Activated T-helper 2 cell treated with anti-CD3 and anti-CD28 coated beads, Interferon-gamma antibody, Interleukin-2, Interleukin-4, amounts not matched to agents 10 μg/mL and 5 μg/mL and 100 μg/mL, durations not matched to agents 14 hours and 24 hours and 36 hours (primary cell): ENCODE data around the gene NAXD. TPM values are rescaled to one million over a fixed set of nuclear protein-coding genes. Genes with fewer than 3 reads are reported as not detected.

Experiments
- DNase-seq: peaks from one replicate; pipeline ENCODE4 v3.0.0; 2021; ENCODE audit warnings: low spot score
- H3K27ac Mint-ChIP-seq: one replicate; pipeline ENCODE4 v1.8.0; 2021; ENCODE audit warnings: mixed read lengths
- H3K27me3 Mint-ChIP-seq: one replicate; pipeline ENCODE4 v1.8.0; 2021; ENCODE audit warnings: low read depth, mixed read lengths
- H3K36me3 Mint-ChIP-seq: one replicate; pipeline ENCODE4 v1.8.0; 2021; ENCODE audit warnings: low read depth, mixed read lengths
- H3K4me1 Mint-ChIP-seq: one replicate; pipeline ENCODE4 v1.8.0; 2021; ENCODE audit warnings: low read depth, mixed read lengths
- H3K4me3 Mint-ChIP-seq: one replicate; pipeline ENCODE4 v1.8.0; 2021; ENCODE audit warnings: low read depth, mild to moderate bottlenecking, moderate library complexity, mixed read lengths
- H3K9me3 Mint-ChIP-seq: one replicate; pipeline ENCODE4 v1.8.0; 2021; ENCODE audit warnings: mixed read lengths
- intact Hi-C: fragments of 100-400 bp; cut with micrococcal nuclease; formaldehyde crosslinking; loops from one replicate; pipeline ENCODE4 v1.15.1; 2023
- total RNA-seq: library from RNA; stranded (reverse); gene quantifications from 2 replicates; pipeline ENCODE4 v1.2.3, GENCODE V29; 2022

NAXD gene
- total RNA-seq, 1 donor from 2014 or later = 21.7 TPM

DNA sequence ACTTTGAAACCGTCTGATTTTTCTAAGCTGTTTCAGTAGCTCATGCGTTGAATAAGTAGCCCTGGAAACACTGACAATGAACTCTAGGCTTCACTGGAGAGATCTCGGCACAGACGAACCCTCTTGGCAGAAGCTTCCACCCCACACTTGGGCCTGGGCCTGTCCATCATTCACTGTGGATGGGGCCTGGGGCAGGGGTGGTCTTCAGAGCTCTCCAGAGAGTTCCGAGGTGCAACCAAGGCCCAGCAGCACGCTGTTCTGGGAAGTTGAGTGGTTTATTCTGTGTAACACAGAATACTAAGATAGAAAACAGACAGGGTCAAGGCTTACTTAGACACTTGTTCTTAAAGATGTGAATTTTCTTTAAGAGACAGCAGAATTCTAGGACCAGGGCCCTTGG is 21.9 kb downstream of the NAXD start:
- H3K9me3 Mint-ChIP-seq = no peaks in the 10 kb centered on the region
- intact Hi-C loops = no loop called here
- no peak overlapping the region for H3K4me3 Mint-ChIP-seq
- no peak overlapping the region for H3K27ac Mint-ChIP-seq
- H3K27me3 Mint-ChIP-seq = no peaks in the 10 kb centered on the region
- no peaks in the 10 kb centered on the region for H3K4me1 Mint-ChIP-seq
- no peak for DNase-seq
- H3K36me3 Mint-ChIP-seq = peaks cover 55% of the 10 kb centered on the region

DNA sequence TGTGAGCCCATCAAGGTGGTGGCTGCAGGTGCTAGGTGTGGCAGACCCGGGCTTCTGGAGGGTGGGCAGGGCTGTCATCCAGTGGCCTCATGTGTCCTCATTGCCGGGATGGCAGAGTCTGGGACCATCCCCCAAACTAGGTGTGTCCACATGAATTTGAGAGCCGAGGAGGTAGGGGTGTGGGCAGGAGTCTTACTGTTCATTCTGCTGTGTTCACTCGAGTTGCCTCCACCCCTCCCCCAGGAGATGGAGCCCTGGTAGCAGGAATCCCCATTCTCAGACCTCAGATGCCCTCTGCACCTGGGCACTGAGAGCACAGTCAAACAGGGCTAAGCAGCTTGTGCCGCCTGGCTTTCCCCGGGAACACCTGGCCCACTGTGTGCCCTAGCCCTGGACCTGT is 22.4 kb downstream of the NAXD start:
- Mint-ChIP-seq H3K27ac (no peak overlapping the region), H3K4me1 (no peaks in the 10 kb centered on the region), H3K36me3 (peaks cover 53% of the 10 kb centered on the region), H3K27me3 (no peaks in the 10 kb centered on the region), H3K9me3 (no peaks in the 10 kb centered on the region), H3K4me3 (no peak overlapping the region)
- intact Hi-C loops = no loop called here
- no peak for DNase-seq

DNA sequence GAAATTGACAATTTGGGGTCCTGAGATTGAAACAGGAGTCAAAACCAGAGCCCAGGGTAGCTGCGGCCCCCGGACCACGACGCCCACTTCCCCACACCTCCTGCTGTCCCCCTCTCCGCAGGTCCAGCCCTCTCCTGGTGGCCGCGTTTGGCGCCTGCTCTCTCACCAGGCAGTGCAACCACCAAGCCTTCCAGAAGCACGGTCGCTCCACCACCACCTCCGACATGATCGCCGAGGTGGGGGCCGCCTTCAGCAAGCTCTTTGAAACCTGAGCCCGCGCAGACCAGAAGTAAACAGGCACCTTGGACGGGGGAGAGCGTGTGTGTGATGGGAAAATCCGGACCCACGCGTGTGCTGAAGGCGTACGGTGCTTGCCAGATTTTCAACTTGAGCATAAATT is 22.9 kb downstream of the NAXD start:
- H3K4me1 Mint-ChIP-seq = no peaks in the 10 kb centered on the region
- H3K4me3 Mint-ChIP-seq = no peak overlapping the region
- no peak overlapping the region for H3K27ac Mint-ChIP-seq
- H3K27me3 Mint-ChIP-seq = no peaks in the 10 kb centered on the region
- peaks cover 58% of the 10 kb centered on the region for H3K36me3 Mint-ChIP-seq
- no peak for DNase-seq
- no peaks in the 10 kb centered on the region for H3K9me3 Mint-ChIP-seq
- intact Hi-C loops = no loop called here

DNA sequence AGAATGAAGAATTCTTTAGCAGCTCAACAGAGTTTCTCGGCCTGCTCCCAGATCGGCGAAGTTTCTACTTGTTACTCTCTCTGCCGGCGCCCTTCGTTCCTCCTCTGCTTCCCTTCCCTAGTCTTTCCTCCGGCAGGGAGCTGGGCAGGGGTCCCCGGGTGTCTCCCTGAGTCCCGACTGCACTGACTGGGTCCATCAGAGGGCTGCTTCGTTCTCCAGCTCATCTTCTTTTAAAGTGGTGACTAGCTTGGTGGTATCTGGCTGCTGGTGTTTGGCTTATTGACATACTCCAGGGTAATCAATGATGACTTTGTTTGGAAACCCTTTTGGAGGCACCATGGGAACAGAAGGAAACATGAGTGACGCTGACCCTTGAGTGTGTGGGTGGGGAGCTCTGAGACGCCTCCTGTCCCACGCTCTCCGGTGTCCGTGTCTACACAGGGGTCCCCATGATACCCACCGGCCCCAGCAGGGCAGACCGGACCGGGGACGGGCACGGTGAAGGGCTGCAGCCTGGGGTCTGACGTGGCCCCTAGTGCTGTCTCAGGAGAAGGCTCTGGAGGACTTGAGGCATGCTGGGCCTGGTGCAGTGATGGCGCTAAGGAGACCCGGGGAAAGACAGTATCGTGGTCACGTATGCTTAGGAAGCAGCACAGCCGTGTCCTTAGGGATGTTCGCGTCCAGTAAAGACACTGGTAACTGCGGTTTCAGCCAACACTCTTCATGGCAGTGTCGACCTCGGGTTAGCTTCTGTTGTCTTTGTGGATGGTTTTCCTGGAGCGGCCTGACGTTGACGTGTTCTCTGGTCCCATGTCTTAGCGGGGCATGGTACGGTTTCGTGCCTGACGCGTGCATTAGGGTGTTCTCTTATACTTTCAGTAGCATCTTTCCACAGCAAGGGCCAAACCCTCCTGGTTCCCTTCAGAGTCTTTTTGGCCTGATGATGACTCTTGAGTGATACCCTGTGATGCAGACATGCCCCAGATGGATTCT is 23.8 kb downstream of the NAXD start:
- H3K27ac Mint-ChIP-seq = no peak overlapping the region
- H3K4me3 Mint-ChIP-seq = no peak overlapping the region
- peaks cover 62% of the 10 kb centered on the region for H3K36me3 Mint-ChIP-seq
- H3K27me3 Mint-ChIP-seq = no peaks in the 10 kb centered on the region
- no peaks in the 10 kb centered on the region for H3K9me3 Mint-ChIP-seq
- intact Hi-C loops = no loop called here
- DNase-seq = no peak
- no peaks in the 10 kb centered on the region for H3K4me1 Mint-ChIP-seq

DNA sequence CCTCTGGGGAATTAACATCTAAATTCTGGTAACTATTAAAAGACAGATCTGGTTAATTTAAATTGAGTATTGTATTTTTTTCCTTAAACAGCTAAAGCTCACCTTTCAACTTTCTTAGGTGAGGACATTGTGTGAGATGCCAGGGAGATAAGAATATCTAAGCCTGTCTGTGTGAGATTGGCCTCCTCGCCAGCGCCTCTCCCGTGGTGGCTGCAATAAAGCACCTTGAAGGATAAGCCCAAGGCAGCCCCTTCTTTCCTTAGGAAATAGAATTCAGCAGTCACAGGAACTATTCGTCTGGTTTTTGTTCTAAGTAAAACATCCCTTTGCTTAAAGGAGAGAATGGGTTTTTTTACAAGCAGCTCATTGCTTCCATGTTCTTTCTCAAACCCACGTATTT is 24.6 kb downstream of the NAXD start:
- no peak overlapping the region for H3K4me3 Mint-ChIP-seq
- H3K27ac Mint-ChIP-seq = no peak overlapping the region
- H3K36me3 Mint-ChIP-seq = peaks cover 57% of the 10 kb centered on the region
- DNase-seq = no peak
- no peaks in the 10 kb centered on the region for H3K4me1 Mint-ChIP-seq
- H3K9me3 Mint-ChIP-seq = no peaks in the 10 kb centered on the region
- H3K27me3 Mint-ChIP-seq = no peaks in the 10 kb centered on the region
- intact Hi-C loops = no loop called here

DNA sequence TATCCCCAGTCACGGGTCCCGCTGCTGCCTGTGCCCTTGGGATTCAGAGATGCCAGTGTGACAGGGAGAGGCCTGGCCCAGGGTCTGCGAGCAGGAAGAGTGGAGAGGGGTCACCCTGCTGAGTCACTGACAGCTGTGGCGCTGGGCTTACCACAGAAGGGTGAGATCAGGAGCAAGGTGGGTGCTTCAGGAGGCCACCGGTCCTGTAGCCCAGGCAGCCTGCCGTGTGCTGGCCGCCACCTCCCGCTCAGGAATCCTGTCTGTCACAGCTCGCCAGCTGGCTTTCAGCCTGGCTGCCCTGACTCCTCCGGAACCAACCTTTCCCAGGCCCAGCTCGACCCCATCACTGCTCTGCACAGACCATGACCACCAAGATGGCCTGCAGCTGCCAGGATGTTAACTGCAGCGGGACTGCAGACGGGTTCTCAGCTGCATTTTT is 25.3 kb downstream of the NAXD start:
- H3K4me3 Mint-ChIP-seq = no peak overlapping the region
- H3K9me3 Mint-ChIP-seq = no peaks in the 10 kb centered on the region
- no peak for DNase-seq
- no peaks in the 10 kb centered on the region for H3K27me3 Mint-ChIP-seq
- peaks cover 52% of the 10 kb centered on the region for H3K36me3 Mint-ChIP-seq
- no peaks in the 10 kb centered on the region for H3K4me1 Mint-ChIP-seq
- intact Hi-C loops = no loop called here
- no peak overlapping the region for H3K27ac Mint-ChIP-seq

DNA sequence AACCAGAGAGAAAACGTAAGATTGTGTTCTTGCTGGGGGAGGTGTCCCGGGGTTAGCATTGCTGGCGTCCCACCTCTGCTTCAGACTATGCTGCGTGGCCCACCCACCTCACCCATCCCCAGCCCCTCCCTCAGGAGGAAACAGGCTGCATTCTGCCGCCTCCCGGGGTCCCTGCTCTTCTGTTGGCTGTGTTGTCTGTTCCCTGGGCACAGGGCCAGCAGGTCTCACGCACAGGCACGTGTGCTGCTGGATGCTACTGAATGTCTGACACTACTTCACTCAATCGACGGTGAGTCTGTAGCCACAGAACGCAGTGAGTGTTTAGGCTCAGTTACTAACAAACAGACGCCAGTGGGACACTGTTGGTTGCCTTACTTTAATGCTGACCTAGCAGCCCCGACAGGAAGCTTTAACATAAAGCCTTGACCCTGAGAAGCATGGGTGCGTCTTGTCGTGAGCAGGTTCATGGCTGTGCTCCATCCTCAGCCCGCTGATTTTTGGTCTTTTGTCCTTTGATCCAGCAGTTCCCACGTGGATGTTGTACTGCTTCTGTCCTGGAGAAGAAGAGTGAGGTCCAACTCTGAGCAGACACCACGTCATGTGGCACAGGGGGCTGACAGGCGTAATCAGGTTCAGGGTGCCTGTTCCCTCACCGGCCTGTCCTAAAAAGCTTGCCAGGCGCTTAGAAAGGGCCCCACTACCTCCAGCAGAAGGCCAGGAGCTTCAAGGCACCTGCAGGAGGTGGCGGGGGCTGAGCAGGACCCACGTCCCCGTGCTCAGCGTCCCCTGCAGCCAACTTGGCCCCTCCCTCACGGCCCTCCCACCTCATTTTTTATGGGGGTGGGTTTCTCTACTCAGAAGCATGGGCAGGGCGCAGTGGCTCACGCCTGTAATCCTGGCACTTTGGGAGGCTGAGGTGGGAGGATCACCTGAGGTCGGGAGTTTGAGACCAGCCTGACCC is 26.0 kb downstream of the NAXD start:
- no peak overlapping the region for H3K27ac Mint-ChIP-seq

DNA sequence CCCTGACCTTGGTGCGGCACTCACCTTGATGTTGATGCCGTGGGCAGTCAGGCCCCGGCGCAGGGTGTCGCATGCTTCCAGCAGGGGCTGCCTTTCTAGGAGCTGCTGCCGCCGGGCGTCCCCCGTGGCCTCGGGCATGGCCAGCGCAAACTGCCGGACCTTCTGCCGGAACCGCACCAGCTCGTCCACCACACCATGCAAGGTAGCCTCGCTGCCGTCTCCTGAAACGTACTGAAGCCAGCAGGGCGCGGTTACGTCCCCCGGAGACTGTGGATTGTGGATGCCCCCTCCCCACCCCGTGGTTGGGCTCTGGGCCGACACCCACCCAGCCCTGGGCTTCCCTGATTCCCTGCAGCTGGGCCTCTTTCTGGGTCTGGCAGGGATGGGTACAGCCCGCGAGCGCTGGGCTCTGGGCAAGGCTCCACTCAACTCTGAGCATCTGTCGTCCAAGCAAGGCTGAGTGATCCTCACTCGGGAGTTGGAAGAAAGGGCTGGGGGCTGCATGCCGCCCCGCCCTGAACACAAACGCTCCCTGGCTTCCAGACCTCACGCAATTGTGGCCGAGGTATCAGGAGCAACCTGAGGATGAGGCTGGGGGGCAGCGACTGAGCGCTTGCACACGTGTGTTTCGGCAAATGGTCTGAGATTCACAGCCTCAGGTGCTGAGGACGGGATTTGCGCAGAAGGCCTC is 27.1 kb downstream of the NAXD start:
- Mint-ChIP-seq H3K9me3 (no peaks in the 10 kb centered on the region), H3K4me3 (no peak overlapping the region), H3K27me3 (no peaks in the 10 kb centered on the region), H3K36me3 (peaks cover 43% of the 10 kb centered on the region), H3K27ac (no peak overlapping the region), H3K4me1 (no peaks in the 10 kb centered on the region)
- DNase-seq = no peak
- intact Hi-C loops = no loop called here

More for the DNA sequence above, 26.0 kb downstream of the NAXD start:
- Mint-ChIP-seq H3K4me3 (no peak overlapping the region), H3K9me3 (no peaks in the 10 kb centered on the region), H3K36me3 (peaks cover 47% of the 10 kb centered on the region), H3K4me1 (no peaks in the 10 kb centered on the region), H3K27me3 (no peaks in the 10 kb centered on the region)
- intact Hi-C loops = no loop called here
- DNase-seq = no peak

DNA sequence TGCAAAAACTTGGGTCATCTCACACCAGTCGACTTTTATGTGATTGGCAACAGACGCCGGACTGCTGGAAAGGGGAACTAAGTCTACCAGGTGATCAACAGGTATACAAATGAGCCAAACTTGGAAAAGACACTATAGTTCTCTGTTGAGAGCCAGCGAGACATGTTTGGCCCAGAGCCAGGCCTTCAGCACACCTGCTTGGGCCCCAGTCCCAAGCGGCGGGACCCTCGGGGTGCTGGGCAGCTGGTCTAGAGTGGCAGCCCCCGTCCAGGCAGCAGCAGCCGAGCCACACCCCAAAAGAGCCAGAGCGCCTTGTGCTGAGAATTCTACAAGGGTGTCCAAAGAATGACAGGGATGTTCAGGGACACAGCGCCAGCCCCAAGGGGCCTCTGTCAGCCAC is 28.0 kb downstream of the NAXD start:
- H3K4me1 Mint-ChIP-seq = no peaks in the 10 kb centered on the region
- H3K27me3 Mint-ChIP-seq = no peaks in the 10 kb centered on the region
- peaks cover 41% of the 10 kb centered on the region for H3K36me3 Mint-ChIP-seq
- no peaks in the 10 kb centered on the region for H3K9me3 Mint-ChIP-seq
- DNase-seq = no peak
- intact Hi-C loops = no loop called here
- H3K4me3 Mint-ChIP-seq = no peak overlapping the region
- no peak overlapping the region for H3K27ac Mint-ChIP-seq

- H3K4me3 Mint-ChIP-seq = no peak overlapping the region
- DNase-seq = no peak
- H3K36me3 Mint-ChIP-seq = peaks cover 36% of the 10 kb centered on the region
- H3K27me3 Mint-ChIP-seq = no peaks in the 10 kb centered on the region
- H3K4me1 Mint-ChIP-seq = no peaks in the 10 kb centered on the region
- H3K9me3 Mint-ChIP-seq = no peaks in the 10 kb centered on the region
- no peak overlapping the region for H3K27ac Mint-ChIP-seq
- intact Hi-C loops = no loop called here
Observed at GRCh38 chr13:110643768-110644421, 28.6 kb downstream of the NAXD start.

DNA sequence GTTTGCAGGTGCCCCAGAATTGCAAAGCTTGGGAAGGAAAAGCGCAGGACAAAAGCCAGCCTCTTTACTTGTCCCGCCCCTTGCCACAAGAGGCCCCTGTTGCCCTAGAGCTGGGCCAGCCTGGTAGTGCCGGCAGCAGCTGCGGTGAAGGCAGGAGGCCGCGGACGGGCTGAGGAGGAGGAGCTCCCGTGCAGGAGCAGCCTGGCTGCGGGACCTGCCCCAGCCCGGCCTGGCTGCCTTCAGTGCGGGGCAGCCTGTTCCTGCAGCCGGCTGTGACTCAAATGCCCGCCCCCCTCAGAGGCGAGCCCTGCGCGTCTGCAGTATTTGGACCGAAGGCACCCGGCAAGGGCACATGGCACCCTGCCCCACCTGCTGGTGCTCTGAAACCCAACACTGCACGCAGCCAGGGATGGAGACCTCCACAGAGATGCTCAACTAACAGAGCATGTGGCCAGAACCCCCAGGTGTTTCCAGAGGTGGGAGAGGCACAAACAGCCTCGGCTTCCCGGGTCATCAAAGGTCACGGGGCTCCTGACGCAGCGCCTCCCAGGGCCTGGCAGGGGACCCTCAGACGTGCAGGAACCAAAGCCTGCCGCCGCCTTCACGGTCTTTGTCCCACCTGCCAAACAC is 29.7 kb downstream of the NAXD start:
- peak; percentile 27 for DNase-seq
- intact Hi-C loops = no loop called here
- H3K27me3 Mint-ChIP-seq = no peaks in the 10 kb centered on the region
- peaks cover 30% of the 10 kb centered on the region for H3K36me3 Mint-ChIP-seq
- H3K4me3 Mint-ChIP-seq = no peak overlapping the region
- H3K4me1 Mint-ChIP-seq = no peaks in the 10 kb centered on the region
- no peak overlapping the region for H3K27ac Mint-ChIP-seq
- H3K9me3 Mint-ChIP-seq = no peaks in the 10 kb centered on the region

- no peaks in the 10 kb centered on the region for H3K27me3 Mint-ChIP-seq
- H3K27ac Mint-ChIP-seq = no peak overlapping the region
- intact Hi-C loops = no loop called here
- no peak for DNase-seq
- H3K9me3 Mint-ChIP-seq = no peaks in the 10 kb centered on the region
- no peaks in the 10 kb centered on the region for H3K4me1 Mint-ChIP-seq
- H3K4me3 Mint-ChIP-seq = no peak overlapping the region
- peaks cover 23% of the 10 kb centered on the region for H3K36me3 Mint-ChIP-seq
Observed at GRCh38 chr13:110645750-110646149, 30.4 kb downstream of the NAXD start.
